ENCODE data around the gene TMEM184A. TPM values are rescaled to one million over a fixed set of nuclear protein-coding genes. Genes with fewer than 3 reads are reported as not detected.

TMEM184A gene
- total and polyA plus RNA-seq, 2 of the 8 experiments (the other 6 are each of a cell fraction or from before 2014, with no cell fraction given) = 1.8 to 2.1 TPM

- no peaks in the 10 kb centered on the region for H3K27me3 ChIP-seq (replicated peaks in 1 of 4; ENCODE audit: control insufficient read depth in 3 of 4, extremely low read depth in 1 of 4, insufficient read depth in 3 of 4, low read length in 3 of 4)
- ChIA-PET POLR2A (ENCODE audit: partially characterized antibody) (no interaction called here), CTCF (ENCODE audit: partially characterized antibody) (interaction anchor here (1.1 kb wide), 2 partner anchors 12 to 69 kb away, joined by 3 read pairs; no protein-coding TSS in a partner anchor)
- 88 to 100% methylated on average over 3 of the region's 3 CpGs for WGBS, 2 experiments (ENCODE audit: extremely low coverage in 1 of 2, insufficient coverage in 1 of 2, insufficient read length in 1 of 2, insufficient replicate concordance in 2 of 2, low coverage in 1 of 2, low lambda C conversion rate in 2 of 2, missing lambda C conversion rate in 1 of 2)
- no peaks in the 10 kb centered on the region for H3K4me1 ChIP-seq (replicated peaks in 1 of 4; ENCODE audit: control insufficient read depth in 3 of 4, insufficient read depth in 4 of 4, low read length in 3 of 4)
- no peak overlapping the region for H3K27ac ChIP-seq (ENCODE audit: low read depth, low read length)
- no peak overlapping the region for H2BK12ac ChIP-seq (ENCODE audit: low read depth, low read length)
- no peak overlapping the region for H2BK20ac ChIP-seq (ENCODE audit: low read length)
- H4K20me1 ChIP-seq (replicated peaks in 1 of 2; ENCODE audit: control insufficient read depth in 1 of 2, insufficient read depth in 2 of 2, low read length in 2 of 2) = peaks cover 0 to 4% of the 10 kb centered on the region in 2 experiments
- no peak overlapping the region for H3K4me2 ChIP-seq (ENCODE audit: insufficient read depth in 1 of 2, low read depth in 2 of 2, low read length in 2 of 2)
- no peak overlapping the region for H2BK120ac ChIP-seq (replicated peaks; ENCODE audit: low read depth, low read length)
- H3K23ac ChIP-seq (ENCODE audit: insufficient read length) = no peak overlapping the region
- H3K79me1 ChIP-seq (ENCODE audit: low read depth, low read length) = no peaks in the 10 kb centered on the region
- H4K91ac ChIP-seq (replicated peaks; ENCODE audit: insufficient read length, low read length) = no peak overlapping the region
- 0 out of 2 replicates have a peak overlapping the region, but pooled peaks have one; percentile 12 for H2BK15ac ChIP-seq (ENCODE audit: low read length)
- no peak overlapping the region for H3K56ac ChIP-seq (replicated peaks; ENCODE audit: insufficient read length, low read depth, low read length)
- FAIRE-seq = no peak
- no peak overlapping the region for H2AFZ ChIP-seq (ENCODE audit: low read length)
- no peaks in the 10 kb centered on the region for H3K79me2 ChIP-seq (ENCODE audit: control insufficient read depth in 1 of 2, insufficient read depth in 2 of 2, low read length in 2 of 2)
- H3K23me2 ChIP-seq (ENCODE audit: low read depth, low read length) = peaks cover 15% of the 10 kb centered on the region; the same call in 1 of the 2 replicates
- no peak overlapping the region for H3K4me3 ChIP-seq (ENCODE audit: extremely low read depth in 1 of 4, insufficient read depth in 2 of 4, low read depth in 3 of 4, low read length in 4 of 4)
- H4K5ac ChIP-seq (ENCODE audit: insufficient read length, low read depth, low read length) = no peak overlapping the region
- H3K36me3 ChIP-seq (ENCODE audit: control insufficient read depth in 2 of 4, insufficient read depth in 4 of 4, low read length in 3 of 4) = no peaks in the 10 kb centered on the region
- H3K9me3 ChIP-seq (ENCODE audit: insufficient read depth in 2 of 2, low read depth in 1 of 2, low read length in 1 of 2) = no peaks in the 10 kb centered on the region
- no peak overlapping the region for H3K4ac ChIP-seq (replicated peaks; ENCODE audit: insufficient read length, low read depth, low read length)
- no peak overlapping the region for H3K9ac ChIP-seq (replicated peaks in 1 of 4; ENCODE audit: extremely low read depth in 1 of 4, low read depth in 3 of 4, low read length in 3 of 4)
- H4K8ac ChIP-seq (ENCODE audit: extremely low read depth, insufficient read depth, low read length) = no peak overlapping the region
- DNase-seq (ENCODE audit: low read depth in 1 of 2, low spot score in 2 of 2) = no peak
- H2BK5ac ChIP-seq (ENCODE audit: low read depth, low read length) = no peak overlapping the region
- H2AK5ac ChIP-seq (ENCODE audit: low read depth, low read length) = no peak overlapping the region
- H3K14ac ChIP-seq (ENCODE audit: insufficient read length) = no peak overlapping the region
- H3K18ac ChIP-seq (ENCODE audit: extremely low read depth, low read length) = no peak overlapping the region
- TF ChIP-seq TAF7 (optimal IDR thresholded peaks at IDR 0.05; ENCODE audit: borderline replicate concordance, low read depth, low read length) (no peak), FOSL1 (IDR thresholded peaks at IDR 0.05; ENCODE audit: insufficient read depth, low read depth, low read length) (no peak), BCL11A (IDR thresholded peaks at IDR 0.05; ENCODE audit: low read depth in 2 of 2, low read length in 2 of 2) (no peak), HDAC2 (IDR thresholded peaks at IDR 0.05; ENCODE audit: borderline replicate concordance in 1 of 2, low read depth in 2 of 2, low read length in 2 of 2) (no peak), YY1 (IDR thresholded peaks at IDR 0.05; ENCODE audit: low read depth, low read length) (no peak), MAFK (IDR thresholded peaks at IDR 0.05; ENCODE audit: low read depth, low read length) (no peak), GABPA (IDR thresholded peaks at IDR 0.05; ENCODE audit: borderline replicate concordance, insufficient read depth, low read length) (no peak), SIN3A (conservative IDR thresholded peaks at IDR 0.05 in 1 of 2, IDR thresholded peaks at IDR 0.05 in 1 of 2; ENCODE audit: low read depth in 1 of 2, low read length in 2 of 2) (no peak), RAD21 (IDR thresholded peaks at IDR 0.05 in 1 of 2, conservative IDR thresholded peaks at IDR 0.05 in 1 of 2; ENCODE audit: low read depth in 2 of 2, low read length in 2 of 2) (no peak), CREB1 (IDR thresholded peaks at IDR 0.05) (no peak), BRCA1 (IDR thresholded peaks at IDR 0.05; ENCODE audit: low read depth, low read length) (no peak), JUN (IDR thresholded peaks at IDR 0.05; ENCODE audit: low read depth, low read length) (no peak), POU5F1 (IDR thresholded peaks at IDR 0.05; ENCODE audit: low read depth, low read length) (no peak), EZH2 (IDR thresholded peaks at IDR 0.05; ENCODE audit: low read depth, low read length, severe bottlenecking) (no peak)
Observed at GRCh38 chr7:1595027-1595426, 39.0 kb upstream of the TMEM184A start.
